Kasumi-1 (cell line): Measurements from ENCODE around the gene PTPMT1.
A peak's percentile ranks its signal among the peaks of the same experiment; 100 is the strongest.
"Not testable (repeated sequence)": the region's sequence is repeated elsewhere in the genome, so short reads cannot be mapped to it uniquely, and the experiment has no call there.

Source experiments
- DNase-seq, 2 experiments: peaks; one replicate each; lab custom pipeline; 2025; lab: John Stamatoyannopoulos, UW

The PTPMT1 gene

DNA sequence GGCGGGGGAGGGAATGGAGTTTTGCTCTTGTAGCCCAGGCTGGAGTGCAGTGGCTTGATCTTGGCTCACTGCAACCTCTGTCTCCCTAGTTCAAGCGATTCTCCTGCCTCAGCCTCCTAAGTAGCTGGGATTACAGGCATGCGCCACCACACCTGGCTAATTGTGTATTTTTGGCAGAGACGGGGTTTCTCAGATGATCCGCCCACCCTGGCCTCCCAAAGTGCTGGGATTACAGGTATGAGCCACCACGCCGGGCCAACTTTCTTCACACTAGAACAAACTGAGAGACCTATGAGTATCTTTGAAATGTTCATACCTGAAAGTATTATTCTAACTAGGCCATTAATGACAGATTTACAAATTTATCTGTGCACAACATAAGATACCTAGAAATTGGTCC is 19.1 kb upstream of the PTPMT1 start:
- DNase-seq: not testable (repeated sequence)

GRCh38 chr11:47550288-47551047 is 14.9 kb upstream of the PTPMT1 start:
- DNase-seq: no peak

DNA sequence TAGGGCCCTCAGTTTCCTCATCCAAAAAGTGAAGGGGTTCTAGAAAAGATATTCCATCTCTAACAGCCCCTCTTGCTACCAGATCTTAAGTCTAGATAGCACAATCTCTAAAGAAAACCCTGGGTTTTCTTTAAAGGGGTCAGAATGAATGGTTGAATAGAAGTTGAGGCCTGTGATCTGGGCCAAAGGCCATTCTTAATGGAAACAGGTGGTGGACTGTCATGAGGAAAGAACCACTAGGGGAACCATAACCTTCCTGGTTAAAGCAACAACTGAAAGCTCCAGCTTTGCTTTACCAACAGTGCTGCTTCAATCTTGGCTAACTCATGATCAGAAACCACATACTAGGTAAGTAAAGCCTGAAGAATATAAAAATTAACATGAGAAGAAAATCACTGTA is 14.3 kb upstream of the PTPMT1 start:
- DNase-seq: peak; percentile 18 to 51

DNA sequence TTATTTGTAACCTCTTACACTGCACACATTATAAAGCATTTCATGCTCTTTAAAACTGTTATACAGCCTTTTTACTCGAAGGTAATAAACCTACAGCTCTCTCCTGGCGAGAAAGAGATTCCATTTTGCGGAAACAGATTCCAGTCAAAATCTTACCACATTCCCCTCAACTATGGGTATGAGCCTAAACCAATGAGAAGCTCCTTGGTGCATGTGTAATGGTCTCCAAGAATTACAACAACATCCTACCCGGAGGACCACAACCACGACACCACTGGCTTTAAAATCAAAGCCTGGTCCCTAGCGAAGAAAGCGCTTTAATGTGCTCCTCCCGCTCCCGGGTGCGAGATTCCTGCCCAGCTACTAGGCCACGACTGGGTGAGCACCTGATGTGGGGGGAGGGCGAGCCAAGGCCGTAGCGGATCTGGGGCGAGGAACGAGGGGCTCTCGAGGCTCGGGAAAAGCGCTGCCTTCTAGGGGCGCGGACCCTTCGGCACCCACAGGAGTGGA is 13.3 kb upstream of the PTPMT1 start:
- peak; percentile 31 to 57 for DNase-seq

DNA sequence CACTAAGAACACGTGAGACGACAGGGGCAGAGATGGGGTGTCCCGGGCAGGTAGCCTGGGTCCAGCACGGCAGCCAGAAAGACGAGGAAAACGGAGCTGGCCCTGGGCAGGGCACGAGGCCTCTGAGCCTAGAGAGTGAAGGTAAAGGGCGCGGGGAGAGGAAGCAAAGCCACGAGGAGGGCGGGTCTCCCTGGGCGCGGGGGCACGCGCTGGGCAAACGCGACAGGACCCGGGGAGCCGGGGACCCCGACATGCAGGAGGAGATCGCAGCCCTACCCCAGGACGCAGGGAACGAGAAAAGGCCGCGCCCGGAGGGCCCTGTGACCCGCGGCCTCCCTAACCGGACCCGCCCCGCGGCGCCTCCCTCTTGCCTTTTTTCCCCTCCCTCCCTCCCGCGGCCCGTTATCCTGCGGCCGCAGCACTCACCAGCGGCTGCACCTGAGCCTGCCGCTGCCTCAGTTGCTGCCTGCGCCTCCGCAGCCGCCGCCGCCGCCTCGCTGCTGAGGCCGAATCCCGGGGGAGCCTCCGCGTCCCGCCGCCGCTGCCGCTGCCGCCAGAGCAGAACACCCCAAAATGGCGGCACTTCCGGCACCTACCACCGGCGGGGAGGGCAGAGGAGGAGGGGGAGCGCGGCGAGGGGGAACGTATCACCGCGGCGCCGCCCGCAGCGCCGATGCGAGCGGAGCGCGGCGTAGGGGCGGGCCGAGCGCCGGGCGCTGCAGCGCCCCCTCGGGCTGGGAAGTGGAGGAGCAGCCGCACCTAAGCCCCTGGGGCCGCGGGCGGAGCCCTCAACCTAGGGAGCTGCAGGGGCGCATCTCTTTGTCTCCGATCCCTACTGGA is 12.6 kb upstream of the PTPMT1 start, which contains the start of gene CELF1:
Gene CELF1, minus strand, starts transcription at position 567 of the 840 bp plus-strand sequence. CDS start 53,609 bp downstream, outside the sequence.
- DNase-seq: peak; percentile 91 to 94

GRCh38 chr11:47553406-47553743 is 12.0 kb upstream of the PTPMT1 start:
- peak; percentile 77 to 94 for DNase-seq

DNA sequence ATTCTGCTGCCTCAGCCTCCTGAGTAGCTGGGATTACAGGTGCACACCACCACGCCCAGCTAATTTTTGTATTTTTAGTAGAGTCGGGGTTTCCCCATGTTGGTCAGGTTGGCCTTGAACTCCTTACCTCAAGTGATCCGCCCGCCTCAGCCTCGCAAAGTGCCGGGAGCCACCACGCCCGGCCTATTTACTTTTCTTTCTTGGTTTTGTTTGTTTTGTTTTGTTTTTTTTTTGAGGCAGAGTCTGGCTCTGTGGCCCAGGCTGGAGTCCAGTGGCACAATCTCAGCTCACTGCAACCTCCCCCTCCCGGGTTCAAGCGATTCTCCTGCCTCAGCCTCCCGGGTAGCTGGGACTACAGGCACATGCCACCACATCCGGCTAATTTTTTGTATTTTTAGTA is 8.4 kb upstream of the PTPMT1 start:
- DNase-seq: not testable (repeated sequence)

- no peak for DNase-seq
Observed at GRCh38 chr11:47558695-47559094, 6.7 kb upstream of the PTPMT1 start.

DNA sequence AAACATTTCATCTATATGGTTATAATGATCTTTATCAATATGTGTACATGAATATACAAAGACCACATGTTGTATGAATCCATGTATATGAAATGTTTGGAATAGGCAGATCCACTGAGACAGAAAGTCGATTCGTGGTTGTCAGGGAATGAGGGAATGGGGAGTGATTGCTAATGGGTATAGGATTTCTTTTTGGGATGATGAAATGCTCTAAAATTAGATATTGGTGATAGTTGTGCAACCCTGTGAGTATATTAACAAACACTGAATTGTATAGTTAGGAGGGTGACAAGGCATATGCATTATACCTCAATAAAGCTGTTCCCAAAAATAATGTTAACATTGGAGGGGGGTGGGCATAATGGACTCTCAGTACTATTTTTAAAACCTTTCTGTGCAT is 5.0 kb upstream of the PTPMT1 start:
- DNase-seq: no peak

DNA sequence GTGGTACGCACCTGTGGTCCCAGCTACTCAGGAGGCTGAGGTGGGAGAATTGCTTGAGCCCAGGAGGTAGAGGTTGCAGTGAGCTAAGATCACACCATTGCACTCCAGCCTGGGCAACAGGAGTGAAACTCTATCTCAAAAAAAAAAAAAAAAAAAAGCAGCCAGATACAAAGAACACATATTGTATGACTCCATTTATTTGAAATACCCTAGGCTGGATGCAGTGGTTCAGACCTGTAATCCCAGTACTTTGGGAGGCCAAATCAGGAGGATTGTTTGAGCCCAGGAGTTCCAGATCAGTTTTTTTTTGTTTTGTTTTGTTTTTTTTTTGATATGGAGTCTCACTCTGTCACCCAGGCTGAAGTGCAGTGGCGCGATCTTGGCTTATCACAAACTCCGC is 3.0 kb upstream of the PTPMT1 start:
- not testable (repeated sequence) for DNase-seq

GRCh38 chr11:47564366-47564765 is 1.0 kb upstream of the PTPMT1 start:
- DNase-seq: not testable (repeated sequence)

GRCh38 chr11:47564933-47565339 is 463 bp upstream of the PTPMT1 start:
- DNase-seq: peak in 1 of 2 experiments; percentile 23

DNA sequence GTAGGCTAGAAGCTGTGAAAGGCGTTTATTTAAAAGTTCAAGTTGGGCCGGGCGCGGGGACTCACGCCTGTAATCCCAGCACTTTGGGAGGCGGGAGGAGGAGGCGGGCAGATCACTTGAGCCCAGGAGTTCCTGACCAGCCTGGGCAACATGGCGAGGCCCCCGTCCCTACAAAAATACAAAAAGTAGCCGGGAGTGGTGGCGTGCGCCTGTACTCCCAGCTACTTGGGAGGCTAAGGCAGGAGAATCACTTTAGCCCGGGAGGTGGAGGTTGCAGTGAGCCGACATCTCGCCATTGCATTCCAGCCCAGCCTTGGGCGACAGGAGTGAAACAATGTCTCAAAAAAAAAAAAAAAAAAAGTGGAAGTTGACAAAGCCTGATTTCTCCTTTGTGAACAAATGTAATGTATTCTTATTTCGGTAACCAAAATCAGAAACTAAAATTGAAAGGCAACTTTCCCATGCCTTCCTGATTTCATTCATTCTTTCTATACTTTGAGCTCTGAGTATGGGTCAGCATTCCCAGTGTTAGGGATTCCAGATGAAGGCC is 825 bp downstream of the PTPMT1 start:
- no peak for DNase-seq

DNA sequence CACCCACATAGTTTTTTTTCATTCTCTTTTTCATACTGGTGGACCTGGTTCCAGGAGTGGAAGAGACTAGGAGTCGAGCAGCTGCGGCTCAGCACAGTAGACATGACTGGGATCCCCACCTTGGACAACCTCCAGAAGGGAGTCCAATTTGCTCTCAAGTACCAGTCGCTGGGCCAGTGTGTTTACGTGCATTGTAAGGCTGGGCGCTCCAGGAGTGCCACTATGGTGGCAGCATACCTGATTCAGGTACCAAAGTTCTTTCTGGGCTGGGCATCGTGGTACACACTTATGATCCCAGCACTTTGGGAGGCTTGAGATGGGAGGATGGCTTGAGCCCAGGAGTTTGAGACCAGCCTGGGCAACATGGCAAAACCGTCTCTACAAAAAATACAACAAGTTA is 4.2 kb downstream of the PTPMT1 start:
- DNase-seq: no peak

DNA sequence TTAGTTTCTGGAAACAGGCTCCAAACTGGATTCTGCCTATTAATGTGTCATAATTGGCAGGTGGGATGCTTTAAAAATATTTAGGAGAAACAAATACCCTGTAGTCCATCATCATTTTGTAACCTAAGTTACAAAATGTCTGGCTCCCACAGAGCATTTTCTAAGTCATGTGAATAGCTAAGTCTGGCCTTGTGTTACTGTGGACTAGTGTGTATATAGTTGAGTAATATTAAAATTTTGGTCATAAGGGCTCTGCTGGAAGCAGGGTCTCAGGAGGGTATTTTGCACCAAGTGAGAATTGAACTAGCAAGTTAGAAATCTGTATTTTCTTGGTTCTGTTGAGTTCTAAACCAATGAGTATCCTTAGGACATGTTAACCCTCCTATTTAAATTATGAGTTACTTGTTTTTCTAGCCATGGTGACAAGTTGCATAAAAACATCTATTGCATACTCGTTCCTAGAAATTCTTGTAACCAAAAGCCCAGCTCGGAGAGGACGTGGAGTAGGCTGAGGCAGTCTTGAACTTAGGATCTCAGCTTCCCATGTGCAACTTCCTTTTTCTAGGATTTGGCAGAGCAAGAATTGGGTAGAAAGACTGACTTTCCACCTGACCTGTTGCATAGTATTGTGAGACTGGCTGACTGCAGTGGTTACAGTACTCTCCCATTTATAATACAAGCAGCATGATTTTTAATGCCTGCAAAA is 5.4 kb downstream of the PTPMT1 start:
- no peak for DNase-seq

DNA sequence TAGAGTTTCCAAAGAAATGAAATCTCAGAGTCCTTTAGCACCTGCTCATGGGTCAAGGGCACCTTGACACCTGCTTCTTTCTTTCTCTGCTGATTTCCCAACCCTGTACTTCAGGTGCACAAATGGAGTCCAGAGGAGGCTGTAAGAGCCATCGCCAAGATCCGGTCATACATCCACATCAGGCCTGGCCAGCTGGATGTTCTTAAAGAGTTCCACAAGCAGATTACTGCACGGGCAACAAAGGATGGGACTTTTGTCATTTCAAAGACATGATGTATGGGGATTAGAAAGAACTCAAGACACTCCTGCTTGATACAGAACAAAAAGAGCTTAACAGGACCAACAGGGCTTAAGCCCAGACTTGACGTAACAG is 5.9 kb downstream of the PTPMT1 start:
- no peak for DNase-seq

- DNase-seq: no peak
Observed at GRCh38 chr11:47571895-47572294, 6.5 kb downstream of the PTPMT1 start.

DNA sequence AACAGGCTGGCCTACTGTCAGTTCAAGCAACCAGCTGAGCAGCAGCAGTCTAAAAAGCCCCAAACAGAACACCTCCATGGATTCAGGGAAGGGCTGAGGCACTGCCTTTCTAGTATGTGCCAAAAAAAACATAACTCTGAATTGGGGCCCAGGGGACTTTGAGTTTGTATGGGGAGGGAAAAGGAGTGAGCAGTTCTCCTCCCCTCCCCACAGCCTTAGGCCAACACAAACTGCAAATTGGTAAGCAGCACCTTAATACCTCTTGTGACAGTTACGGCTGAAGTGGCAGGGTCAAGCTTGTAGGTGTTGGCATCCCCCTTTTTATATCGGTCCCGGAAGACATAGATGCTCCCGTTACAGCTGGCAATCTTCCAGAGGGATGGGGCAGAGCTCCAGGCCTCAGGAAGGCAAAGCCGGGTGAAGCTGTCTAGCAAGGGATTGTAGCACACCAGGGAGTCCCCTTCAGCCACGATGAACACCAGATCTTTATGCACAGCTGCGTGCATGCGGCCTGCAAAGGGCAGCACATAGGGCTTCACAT is 7.4 kb downstream of the PTPMT1 start:
- no peak for DNase-seq

DNA sequence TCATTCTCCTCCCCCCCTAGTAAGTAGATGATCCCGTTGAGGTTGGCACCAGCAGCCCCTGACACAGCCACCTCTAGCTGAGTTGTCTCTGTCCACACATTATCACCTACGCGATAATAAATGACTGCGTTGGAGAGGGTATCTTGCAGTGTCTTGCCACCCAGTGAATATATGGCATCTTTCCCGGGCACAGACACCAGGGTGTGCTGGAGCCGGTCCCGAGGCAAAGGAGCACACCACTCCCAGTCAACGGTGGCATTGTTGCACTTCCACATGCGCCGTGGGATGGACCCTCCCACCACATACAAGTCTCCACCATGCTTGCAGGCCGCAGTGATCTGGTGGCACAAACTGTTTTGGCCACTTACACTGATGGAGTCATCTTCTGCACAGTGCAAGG is 7.9 kb downstream of the PTPMT1 start:
- no peak for DNase-seq

DNA sequence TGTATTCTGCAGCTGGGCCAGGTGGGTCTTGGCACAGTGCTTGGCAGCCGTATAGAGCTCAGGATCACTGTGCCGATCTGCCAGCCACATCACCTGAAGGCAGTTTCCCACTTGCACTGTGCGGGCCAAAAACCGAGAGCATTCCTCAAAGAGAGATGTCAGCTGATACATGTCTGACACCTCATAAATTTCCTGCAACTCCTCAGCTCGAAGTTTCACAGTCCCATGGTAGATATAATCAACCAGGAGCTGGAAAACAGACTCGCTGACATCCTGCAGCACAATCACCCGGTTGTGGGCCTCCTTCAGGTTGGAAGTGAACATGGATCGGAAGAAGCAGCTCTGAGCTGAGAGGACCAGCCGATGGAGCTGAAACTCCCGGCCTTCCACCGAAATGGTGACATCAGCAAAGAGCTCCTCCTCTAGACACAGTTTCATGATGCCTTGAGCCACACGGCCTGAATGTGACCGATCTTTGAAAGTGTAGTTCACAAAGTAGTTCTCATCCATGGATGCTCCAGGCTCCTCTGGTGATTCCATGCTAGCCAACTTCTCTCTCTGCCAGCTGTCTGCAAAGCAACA is 12.2 kb downstream of the PTPMT1 start:
- no peak for DNase-seq
